Activated CD8-positive, alpha-beta T cell treated with anti-CD3 and anti-CD28 coated beads, Interleukin-2, amount 10 ng/mL, durations not matched to agents 7 days and 5 days (primary cell): ENCODE measurements around the gene RAB11FIP3. TPM values are rescaled to one million over a fixed set of nuclear protein-coding genes. Genes with fewer than 3 reads are reported as not detected.

Experiments
- ATAC-seq: fragments of 150-1000 bp; cut with Tn5 transposase; one replicate; pipeline ENCODE4 v1.10.0; 2021; ENCODE audit warnings: moderate library complexity
- CTCF ChIA-PET: fragments of 350-600 bp; sonication (Branson Sonifier 250); formaldehyde crosslinking; loops from one replicate; lab custom pipeline; 2021; ENCODE audit warnings: antibody characterized with exemption; lab: Charles Lee
- POLR2A ChIA-PET: fragments of 350-600 bp; sonication (Branson Sonifier 250); formaldehyde crosslinking; loops from one replicate; lab custom pipeline; 2021; ENCODE audit warnings: antibody characterized with exemption; lab: Charles Lee
- DNase-seq: peaks from one replicate; pipeline ENCODE4 v3.0.0-alpha.2; 2020
- H3K27ac Mint-ChIP-seq: one replicate; pipeline ENCODE4 v1.8.0; 2021; ENCODE audit warnings: mild to moderate bottlenecking, mixed read lengths
- H3K27me3 Mint-ChIP-seq: one replicate; pipeline ENCODE4 v1.8.0; 2021; ENCODE audit warnings: low read depth, mixed read lengths
- H3K36me3 Mint-ChIP-seq: one replicate; pipeline ENCODE4 v1.8.0; 2021; ENCODE audit warnings: low read depth, mixed read lengths
- H3K4me1 Mint-ChIP-seq: one replicate; pipeline ENCODE4 v1.8.0; 2021; ENCODE audit warnings: low read depth, mixed read lengths
- H3K4me3 Mint-ChIP-seq: one replicate; pipeline ENCODE4 v1.8.0; 2021; ENCODE audit warnings: mild to moderate bottlenecking, mixed read lengths
- H3K9me3 Mint-ChIP-seq: one replicate; pipeline ENCODE4 v1.8.0; 2022; ENCODE audit warnings: mixed read lengths; ENCODE audit not compliant: insufficient read depth
- total RNA-seq, 2 experiments: library from RNA; stranded (reverse); gene quantifications; one replicate each; pipeline ENCODE4 v1.2.3, GENCODE V29; 2021

The RAB11FIP3 gene
- total RNA-seq, 2 experiments from 2014 or later = 20.7 to 23.4 TPM

GRCh38 chr16:430904-431303 lies 5.5 kb downstream of the RAB11FIP3 start:
- ATAC-seq (no peak), DNase-seq (no peak)
- Mint-ChIP-seq H3K27me3 (no peaks in the 10 kb centered on the region), H3K9me3 (no peaks in the 10 kb centered on the region), H3K27ac (no peak overlapping the region), H3K4me3 (no peak overlapping the region), H3K36me3 (peaks cover 7% of the 10 kb centered on the region), H3K4me1 (peaks cover 19% of the 10 kb centered on the region)
- POLR2A ChIA-PET = no interaction called here
- CTCF ChIA-PET = no interaction called here

- ChIA-PET POLR2A (no interaction called here), CTCF (no interaction called here)
- no peak overlapping the region for H3K27ac Mint-ChIP-seq
- no peaks in the 10 kb centered on the region for H3K36me3 Mint-ChIP-seq
- no peak overlapping the region for H3K4me3 Mint-ChIP-seq
- DNase-seq (no peak), ATAC-seq (no peak)
- no peaks in the 10 kb centered on the region for H3K9me3 Mint-ChIP-seq
- H3K27me3 Mint-ChIP-seq = no peaks in the 10 kb centered on the region
- H3K4me1 Mint-ChIP-seq = no peaks in the 10 kb centered on the region
Observed at GRCh38 chr16:440627-441026, 15.2 kb downstream of the RAB11FIP3 start.

- POLR2A ChIA-PET = no interaction called here
- CTCF ChIA-PET = no interaction called here
- ATAC-seq (no peak), DNase-seq (no peak)
- H3K4me3 Mint-ChIP-seq = no peak overlapping the region
- no peak overlapping the region for H3K27ac Mint-ChIP-seq
- H3K9me3 Mint-ChIP-seq = no peaks in the 10 kb centered on the region
- no peaks in the 10 kb centered on the region for H3K27me3 Mint-ChIP-seq
- no peaks in the 10 kb centered on the region for H3K4me1 Mint-ChIP-seq
- H3K36me3 Mint-ChIP-seq = no peaks in the 10 kb centered on the region
Observed at GRCh38 chr16:441447-441846, 16.0 kb downstream of the RAB11FIP3 start.

- no peaks in the 10 kb centered on the region for H3K27me3 Mint-ChIP-seq
Observed at GRCh38 chr16:442976-443375, 17.5 kb downstream of the RAB11FIP3 start.

GRCh38 chr16:444027-444426 lies 18.6 kb downstream of the RAB11FIP3 start:
- no peaks in the 10 kb centered on the region for H3K9me3 Mint-ChIP-seq
- ChIA-PET CTCF (interaction anchor here (0.5 kb wide), 1 partner anchor 51 kb away, joined by 3 read pairs; no protein-coding TSS in a partner anchor), POLR2A (no interaction called here)
- no peak for ATAC-seq
- no peak overlapping the region for H3K4me3 Mint-ChIP-seq
- no peaks in the 10 kb centered on the region for H3K36me3 Mint-ChIP-seq
- H3K27ac Mint-ChIP-seq = no peak overlapping the region
- no peaks in the 10 kb centered on the region for H3K27me3 Mint-ChIP-seq
- no peak for DNase-seq
- no peaks in the 10 kb centered on the region for H3K4me1 Mint-ChIP-seq

More at GRCh38 chr16:442976-443375, 17.5 kb downstream of the RAB11FIP3 start:
- Mint-ChIP-seq H3K9me3 (no peaks in the 10 kb centered on the region), H3K4me1 (no peaks in the 10 kb centered on the region), H3K27ac (no peak overlapping the region), H3K4me3 (no peak overlapping the region), H3K36me3 (no peaks in the 10 kb centered on the region)
- ATAC-seq (no peak), DNase-seq (no peak)
- ChIA-PET CTCF (no interaction called here), POLR2A (no interaction called here)

- DNase-seq (no peak), ATAC-seq (no peak)
- Mint-ChIP-seq H3K4me3 (no peak overlapping the region), H3K4me1 (no peaks in the 10 kb centered on the region), H3K27ac (no peak overlapping the region), H3K9me3 (no peaks in the 10 kb centered on the region), H3K27me3 (no peaks in the 10 kb centered on the region), H3K36me3 (no peaks in the 10 kb centered on the region)
- ChIA-PET CTCF (no interaction called here), POLR2A (no interaction called here)
Observed at GRCh38 chr16:445566-445965, 20.1 kb downstream of the RAB11FIP3 start.

GRCh38 chr16:450385-450784 lies 24.9 kb downstream of the RAB11FIP3 start:
- CTCF ChIA-PET = interaction anchor here (1.0 kb wide), 1 partner anchor 353 kb away, joined by 3 read pairs; no protein-coding TSS in a partner anchor
- no peak overlapping the region for H3K4me3 Mint-ChIP-seq
- H3K4me1 Mint-ChIP-seq = peaks cover 9% of the 10 kb centered on the region
- H3K36me3 Mint-ChIP-seq = no peaks in the 10 kb centered on the region
- POLR2A ChIA-PET = no interaction called here
- H3K9me3 Mint-ChIP-seq = no peaks in the 10 kb centered on the region
- DNase-seq (no peak), ATAC-seq (no peak)
- H3K27me3 Mint-ChIP-seq = no peaks in the 10 kb centered on the region
- no peak overlapping the region for H3K27ac Mint-ChIP-seq

- ChIA-PET POLR2A (interaction anchor here (0.7 kb wide), 1 partner anchor 125 kb away, joined by 3 read pairs; no protein-coding TSS in a partner anchor), CTCF (interaction anchor here (1.0 kb wide), 1 partner anchor 354 kb away, joined by 3 read pairs; no protein-coding TSS in a partner anchor)
- Mint-ChIP-seq H3K4me3 (no peak overlapping the region), H3K9me3 (no peaks in the 10 kb centered on the region), H3K4me1 (peaks cover 9% of the 10 kb centered on the region), H3K27ac (no peak overlapping the region), H3K27me3 (no peaks in the 10 kb centered on the region), H3K36me3 (no peaks in the 10 kb centered on the region)
- ATAC-seq (no peak), DNase-seq (no peak)
Observed at GRCh38 chr16:450785-451512, 25.5 kb downstream of the RAB11FIP3 start.

- H3K4me3 Mint-ChIP-seq = no peak overlapping the region
- no peak for DNase-seq
- H3K27ac Mint-ChIP-seq = no peak overlapping the region
- no peaks in the 10 kb centered on the region for H3K36me3 Mint-ChIP-seq
- ChIA-PET POLR2A (no interaction called here), CTCF (interaction anchor here (0.6 kb wide), 1 partner anchor 63 kb away, joined by 3 read pairs; no protein-coding TSS in a partner anchor)
- H3K27me3 Mint-ChIP-seq = no peaks in the 10 kb centered on the region
- ATAC-seq = no peak
- H3K9me3 Mint-ChIP-seq = no peaks in the 10 kb centered on the region
- peaks cover 9% of the 10 kb centered on the region for H3K4me1 Mint-ChIP-seq
Observed at GRCh38 chr16:454397-454940, 29.0 kb downstream of the RAB11FIP3 start.

- H3K4me1 Mint-ChIP-seq = peaks cover 9% of the 10 kb centered on the region
- POLR2A ChIA-PET = no interaction called here
- H3K27me3 Mint-ChIP-seq = no peaks in the 10 kb centered on the region
- ATAC-seq (no peak), DNase-seq (no peak)
- H3K4me3 Mint-ChIP-seq = no peak overlapping the region
- no peak overlapping the region for H3K27ac Mint-ChIP-seq
- H3K36me3 Mint-ChIP-seq = no peaks in the 10 kb centered on the region
- H3K9me3 Mint-ChIP-seq = no peaks in the 10 kb centered on the region
- CTCF ChIA-PET = no interaction called here
Observed at GRCh38 chr16:455453-455852, 30.0 kb downstream of the RAB11FIP3 start.

GRCh38 chr16:456891-457483 lies 31.5 kb downstream of the RAB11FIP3 start:
- no peak for DNase-seq
- ChIA-PET POLR2A (no interaction called here), CTCF (no interaction called here)
- H3K36me3 Mint-ChIP-seq = no peaks in the 10 kb centered on the region
- H3K4me3 Mint-ChIP-seq = no peak overlapping the region
- H3K27ac Mint-ChIP-seq = no peak overlapping the region
- no peak for ATAC-seq
- no peaks in the 10 kb centered on the region for H3K9me3 Mint-ChIP-seq
- no peaks in the 10 kb centered on the region for H3K27me3 Mint-ChIP-seq
- H3K4me1 Mint-ChIP-seq = peaks cover 9% of the 10 kb centered on the region

GRCh38 chr16:457732-458400 lies 32.4 kb downstream of the RAB11FIP3 start:
- Mint-ChIP-seq H3K4me1 (peaks cover 9% of the 10 kb centered on the region), H3K27ac (no peak overlapping the region), H3K36me3 (no peaks in the 10 kb centered on the region), H3K27me3 (no peaks in the 10 kb centered on the region), H3K4me3 (no peak overlapping the region), H3K9me3 (no peaks in the 10 kb centered on the region)
- no peak for DNase-seq
- POLR2A ChIA-PET = no interaction called here
- CTCF ChIA-PET = no interaction called here
- ATAC-seq = no peak
